Measurements from ENCODE around the gene TEX264. TPM values are rescaled to one million over a fixed set of nuclear protein-coding genes. Genes with fewer than 3 reads are reported as not detected.

Gene TEX264
- total RNA-seq, 1 donor from 2014 or later = 0.54 TPM

GRCh38 chr3:51718547-51719409, 47.7 kb downstream of the TEX264 start:
- Histone ChIP-seq H4K20me1 (ENCODE audit: low read depth) (no peaks in the 10 kb centered on the region), H3K4me3 (no peak overlapping the region), H3F3A (ENCODE audit: low read depth) (no peaks in the 10 kb centered on the region), H3K9me3 (ENCODE audit: low read depth) (no peaks in the 10 kb centered on the region), H3K9ac (no peak overlapping the region), H2AFZ (replicated peaks) (no peak overlapping the region), H3K36me3 (no peaks in the 10 kb centered on the region), H3K27me3 (no peaks in the 10 kb centered on the region), H3K4me2 (no peak overlapping the region), H3K79me2 (ENCODE audit: low read depth) (no peaks in the 10 kb centered on the region), H3K4me1 (no peaks in the 10 kb centered on the region), H3K27ac (no peak overlapping the region)
- DNase-seq (ENCODE audit: low spot score) = peak; percentile 91
- H3K4me1 Mint-ChIP-seq = peaks cover 11% of the 10 kb centered on the region
- H3K27ac Mint-ChIP-seq = no peak overlapping the region
- no peaks in the 10 kb centered on the region for H3K9me3 Mint-ChIP-seq
- H3K36me3 Mint-ChIP-seq = no peaks in the 10 kb centered on the region
- peaks cover 9% of the 10 kb centered on the region for H3K27me3 Mint-ChIP-seq (ENCODE audit: insufficient read depth, low read depth)
- TF ChIP-seq, protein P1, sequence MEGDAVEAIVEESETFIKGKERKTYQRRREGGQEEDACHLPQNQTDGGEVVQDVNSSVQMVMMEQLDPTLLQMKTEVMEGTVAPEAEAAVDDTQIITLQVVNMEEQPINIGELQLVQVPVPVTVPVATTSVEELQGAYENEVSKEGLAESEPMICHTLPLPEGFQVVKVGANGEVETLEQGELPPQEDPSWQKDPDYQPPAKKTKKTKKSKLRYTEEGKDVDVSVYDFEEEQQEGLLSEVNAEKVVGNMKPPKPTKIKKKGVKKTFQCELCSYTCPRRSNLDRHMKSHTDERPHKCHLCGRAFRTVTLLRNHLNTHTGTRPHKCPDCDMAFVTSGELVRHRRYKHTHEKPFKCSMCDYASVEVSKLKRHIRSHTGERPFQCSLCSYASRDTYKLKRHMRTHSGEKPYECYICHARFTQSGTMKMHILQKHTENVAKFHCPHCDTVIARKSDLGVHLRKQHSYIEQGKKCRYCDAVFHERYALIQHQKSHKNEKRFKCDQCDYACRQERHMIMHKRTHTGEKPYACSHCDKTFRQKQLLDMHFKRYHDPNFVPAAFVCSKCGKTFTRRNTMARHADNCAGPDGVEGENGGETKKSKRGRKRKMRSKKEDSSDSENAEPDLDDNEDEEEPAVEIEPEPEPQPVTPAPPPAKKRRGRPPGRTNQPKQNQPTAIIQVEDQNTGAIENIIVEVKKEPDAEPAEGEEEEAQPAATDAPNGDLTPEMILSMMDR (IDR thresholded peaks at IDR 0.05) = peak; percentile 83
- TF ChIP-seq EZH2phosphoT487 (IDR thresholded peaks at IDR 0.05) = no peak
- no peak overlapping the region for H3K4me3 Mint-ChIP-seq

- H3K36me3 ChIP-seq = no peaks in the 10 kb centered on the region
- no peak overlapping the region for H3K4me2 ChIP-seq
- H3K27me3 ChIP-seq = no peaks in the 10 kb centered on the region
- Mint-ChIP-seq H3K27ac (no peak overlapping the region), H3K9me3 (no peaks in the 10 kb centered on the region), H3K4me3 (no peak overlapping the region), H3K36me3 (no peaks in the 10 kb centered on the region), H3K27me3 (ENCODE audit: insufficient read depth, low read depth) (peaks cover 5% of the 10 kb centered on the region), H3K4me1 (peaks cover 9% of the 10 kb centered on the region)
- no peaks in the 10 kb centered on the region for H3K9me3 ChIP-seq (ENCODE audit: low read depth)
- no peaks in the 10 kb centered on the region for H3K79me2 ChIP-seq (ENCODE audit: low read depth)
- H3K27ac ChIP-seq = no peak overlapping the region
- H3K9ac ChIP-seq = no peak overlapping the region
- no peaks in the 10 kb centered on the region for H3K4me1 ChIP-seq
- TF ChIP-seq EZH2 (IDR thresholded peaks at IDR 0.05) = no peak
- no peak for TF ChIP-seq EZH2phosphoT487 (IDR thresholded peaks at IDR 0.05)
- TF ChIP-seq, protein P1 (IDR thresholded peaks at IDR 0.05) = no peak
- DNase-seq (ENCODE audit: low spot score) = no peak
- no peaks in the 10 kb centered on the region for H4K20me1 ChIP-seq (ENCODE audit: low read depth)
- no peak overlapping the region for H2AFZ ChIP-seq (replicated peaks)
- no peak overlapping the region for H3K4me3 ChIP-seq
- no peaks in the 10 kb centered on the region for H3F3A ChIP-seq (ENCODE audit: low read depth)
Measured at GRCh38 chr3:51719410-51720025, 48.5 kb downstream of the TEX264 start.

DNA sequence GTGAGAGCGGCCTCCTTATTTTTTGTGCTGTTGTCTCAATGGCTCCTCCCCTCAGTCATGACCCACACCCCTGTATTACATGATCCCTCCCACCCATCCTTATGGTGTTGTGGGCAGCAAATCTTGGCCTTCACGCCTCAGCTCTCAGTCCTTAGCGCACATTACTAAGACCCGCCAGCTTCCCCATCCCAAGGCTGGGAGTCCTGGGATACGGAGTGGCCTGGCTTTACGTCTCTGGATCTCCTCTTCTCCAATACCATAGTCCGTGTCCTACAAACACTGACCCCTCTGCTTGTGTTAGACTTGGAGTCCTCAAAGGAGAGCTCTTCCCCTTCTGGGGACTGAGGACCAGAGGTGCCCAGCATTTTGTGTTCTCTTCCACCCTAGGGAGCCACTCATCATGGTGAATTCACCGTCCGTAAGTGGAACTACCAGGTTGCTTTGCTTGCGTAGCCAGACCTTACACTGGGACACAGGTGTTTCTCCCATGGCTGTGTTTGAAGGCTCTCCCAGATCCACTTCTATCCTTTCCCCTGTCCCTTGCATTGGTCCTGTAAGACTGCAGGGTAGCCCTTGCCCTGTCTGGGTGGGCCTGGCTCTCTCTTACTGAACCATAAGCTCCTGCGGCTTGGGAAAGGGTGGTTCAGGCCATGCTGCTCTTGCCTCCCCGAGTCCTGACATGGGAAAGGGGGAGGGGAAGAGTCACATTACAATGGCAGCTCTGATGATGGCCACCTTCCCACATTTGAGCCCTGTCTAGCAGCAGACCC, 49.4 kb downstream of the TEX264 start:
- Mint-ChIP-seq H3K36me3 (no peaks in the 10 kb centered on the region), H3K9me3 (no peaks in the 10 kb centered on the region), H3K27ac (no peak overlapping the region), H3K4me1 (peaks cover 9% of the 10 kb centered on the region), H3K27me3 (ENCODE audit: insufficient read depth, low read depth) (peaks cover 5% of the 10 kb centered on the region), H3K4me3 (no peak overlapping the region)
- H2AFZ ChIP-seq (replicated peaks) = no peak overlapping the region
- DNase-seq (ENCODE audit: low spot score) = no peak
- no peaks in the 10 kb centered on the region for H4K20me1 ChIP-seq (ENCODE audit: low read depth)
- H3K4me1 ChIP-seq = no peaks in the 10 kb centered on the region
- H3K4me2 ChIP-seq = no peak overlapping the region
- H3K9me3 ChIP-seq (ENCODE audit: low read depth) = no peaks in the 10 kb centered on the region
- no peaks in the 10 kb centered on the region for H3K27me3 ChIP-seq
- H3K27ac ChIP-seq = no peak overlapping the region
- TF ChIP-seq EZH2phosphoT487 (IDR thresholded peaks at IDR 0.05) (no peak), EZH2 (IDR thresholded peaks at IDR 0.05) (no peak)
- TF ChIP-seq, protein P1 (IDR thresholded peaks at IDR 0.05) = no peak
- no peak overlapping the region for H3K4me3 ChIP-seq
- H3K79me2 ChIP-seq (ENCODE audit: low read depth) = no peaks in the 10 kb centered on the region
- H3K36me3 ChIP-seq = no peaks in the 10 kb centered on the region
- H3K9ac ChIP-seq = no peak overlapping the region
- H3F3A ChIP-seq (ENCODE audit: low read depth) = no peaks in the 10 kb centered on the region

Data from neural progenitor cell (in vitro differentiated cells).